ENCODE measurements around the gene CCDC39. TPM values are rescaled to one million over a fixed set of nuclear protein-coding genes. Genes with fewer than 3 reads are reported as not detected.
"Not testable (repeated sequence)": the region's sequence is repeated elsewhere in the genome, so short reads cannot be mapped to it uniquely, and the experiment has no call there.

The CCDC39 gene
- polyA plus RNA-seq, 4 donors = 0.09 TPM; not detected in 3

- H3K27ac ChIP-seq (ENCODE audit: low read depth in 1 of 3, low read length in 2 of 3); H3K9me3 ChIP-seq (ENCODE audit: control insufficient read depth in 2 of 2, insufficient read depth in 1 of 2, low read depth in 1 of 2, low read length in 1 of 2); H3K36me3 ChIP-seq (ENCODE audit: control insufficient read depth in 3 of 3, insufficient read depth in 2 of 3, low read depth in 1 of 3, low read length in 3 of 3); H3K4me1 ChIP-seq (ENCODE audit: control insufficient read depth in 3 of 3, insufficient read depth in 2 of 3, low read depth in 1 of 3, low read length in 2 of 3); FAIRE-seq; DNase-seq; H3K4me3 ChIP-seq (ENCODE audit: low read depth in 1 of 3, low read length in 3 of 3): not testable (repeated sequence)
- WGBS, 3 donors = 88 to 96% (median 88%) methylated on average over 7 of the region's 7 CpGs
- H3K27me3 ChIP-seq (ENCODE audit: control insufficient read depth in 3 of 3, insufficient read depth in 3 of 3, low read length in 3 of 3) = peaks cover 0 to 11% (median 4%) of the 10 kb centered on the region in 3 donors
Measured at GRCh38 chr3:180593631-180594030, 85.7 kb downstream of the CCDC39 start.

- DNase-seq (no peak), FAIRE-seq (no peak)
- no peaks in the 10 kb centered on the region for H3K9me3 ChIP-seq (ENCODE audit: control insufficient read depth in 2 of 2, insufficient read depth in 1 of 2, low read depth in 1 of 2, low read length in 1 of 2)
- no peak overlapping the region for H3K4me3 ChIP-seq (ENCODE audit: low read depth in 1 of 3, low read length in 3 of 3)
- WGBS, 3 donors = 90 to 91% (median 91%) methylated on average over 23 of the region's 23 CpGs
- H3K27me3 ChIP-seq (ENCODE audit: control insufficient read depth in 3 of 3, insufficient read depth in 3 of 3, low read length in 3 of 3) = peaks cover 0 to 6% (median 2%) of the 10 kb centered on the region in 3 donors
- no peaks in the 10 kb centered on the region for H3K36me3 ChIP-seq (ENCODE audit: control insufficient read depth in 3 of 3, insufficient read depth in 2 of 3, low read depth in 1 of 3, low read length in 3 of 3)
- H3K27ac ChIP-seq (ENCODE audit: low read depth in 1 of 3, low read length in 2 of 3) = no peak overlapping the region
- H3K4me1 ChIP-seq (ENCODE audit: control insufficient read depth in 3 of 3, insufficient read depth in 2 of 3, low read depth in 1 of 3, low read length in 2 of 3) = no peaks in the 10 kb centered on the region
Measured at GRCh38 chr3:180590396-180590795, 88.9 kb downstream of the CCDC39 start.

GRCh38 chr3:180580934-180581333 lies 98.4 kb downstream of the CCDC39 start:
- Histone ChIP-seq H3K4me1 (ENCODE audit: control insufficient read depth in 3 of 3, insufficient read depth in 2 of 3, low read depth in 1 of 3, low read length in 2 of 3) (no peaks in the 10 kb centered on the region), H3K4me3 (ENCODE audit: low read depth in 1 of 3, low read length in 3 of 3) (no peak overlapping the region), H3K36me3 (ENCODE audit: control insufficient read depth in 3 of 3, insufficient read depth in 2 of 3, low read depth in 1 of 3, low read length in 3 of 3) (no peaks in the 10 kb centered on the region), H3K27me3 (ENCODE audit: control insufficient read depth in 3 of 3, insufficient read depth in 3 of 3, low read length in 3 of 3) (peaks cover 0 to 2% (median 0%) of the 10 kb centered on the region in 3 donors), H3K9me3 (ENCODE audit: control insufficient read depth in 2 of 2, insufficient read depth in 1 of 2, low read depth in 1 of 2, low read length in 1 of 2) (no peaks in the 10 kb centered on the region), H3K27ac (ENCODE audit: low read depth in 1 of 3, low read length in 2 of 3) (no peak overlapping the region)
- FAIRE-seq (no peak), DNase-seq (no peak)
- 67 to 77% (median 71%) methylated on average over 1 of the region's 1 CpG for WGBS, 3 donors

- DNase-seq (no peak), FAIRE-seq (no peak)
- no peaks in the 10 kb centered on the region for H3K4me1 ChIP-seq (ENCODE audit: control insufficient read depth in 3 of 3, insufficient read depth in 2 of 3, low read depth in 1 of 3, low read length in 2 of 3)
- H3K27ac ChIP-seq (ENCODE audit: low read depth in 1 of 3, low read length in 2 of 3) = no peak overlapping the region
- no peaks in the 10 kb centered on the region for H3K9me3 ChIP-seq (ENCODE audit: control insufficient read depth in 2 of 2, insufficient read depth in 1 of 2, low read depth in 1 of 2, low read length in 1 of 2)
- WGBS, 3 donors = 76 to 80% (median 79%) methylated on average over 3 of the region's 3 CpGs
- no peaks in the 10 kb centered on the region for H3K36me3 ChIP-seq (ENCODE audit: control insufficient read depth in 3 of 3, insufficient read depth in 2 of 3, low read depth in 1 of 3, low read length in 3 of 3)
- H3K27me3 ChIP-seq (ENCODE audit: control insufficient read depth in 3 of 3, insufficient read depth in 3 of 3, low read length in 3 of 3) = no peaks in the 10 kb centered on the region
- H3K4me3 ChIP-seq (ENCODE audit: low read depth in 1 of 3, low read length in 3 of 3) = no peak overlapping the region
Measured at GRCh38 chr3:180575571-180575970, 103.7 kb downstream of the CCDC39 start.

- H3K9me3 ChIP-seq (ENCODE audit: control insufficient read depth in 2 of 2, insufficient read depth in 1 of 2, low read depth in 1 of 2, low read length in 1 of 2) = no peaks in the 10 kb centered on the region
- H3K27ac ChIP-seq (ENCODE audit: low read depth in 1 of 3, low read length in 2 of 3) = no peak overlapping the region
- H3K27me3 ChIP-seq (ENCODE audit: control insufficient read depth in 3 of 3, insufficient read depth in 3 of 3, low read length in 3 of 3) = no peaks in the 10 kb centered on the region
- no peak overlapping the region for H3K4me3 ChIP-seq (ENCODE audit: low read depth in 1 of 3, low read length in 3 of 3)
- no peaks in the 10 kb centered on the region for H3K4me1 ChIP-seq (ENCODE audit: control insufficient read depth in 3 of 3, insufficient read depth in 2 of 3, low read depth in 1 of 3, low read length in 2 of 3)
- FAIRE-seq (no peak), DNase-seq (no peak)
- 71 to 74% (median 71%) methylated on average over 6 of the region's 6 CpGs for WGBS, 3 donors
- no peaks in the 10 kb centered on the region for H3K36me3 ChIP-seq (ENCODE audit: control insufficient read depth in 3 of 3, insufficient read depth in 2 of 3, low read depth in 1 of 3, low read length in 3 of 3)
Measured at GRCh38 chr3:180571831-180572598, 107.3 kb downstream of the CCDC39 start.

GRCh38 chr3:180570238-180570637 lies 109.1 kb downstream of the CCDC39 start:
- 66 to 71% (median 68%) methylated on average over 4 of the region's 4 CpGs for WGBS, 3 donors
- Histone ChIP-seq H3K27me3 (ENCODE audit: control insufficient read depth in 3 of 3, insufficient read depth in 3 of 3, low read length in 3 of 3) (no peaks in the 10 kb centered on the region), H3K9me3 (ENCODE audit: control insufficient read depth in 2 of 2, insufficient read depth in 1 of 2, low read depth in 1 of 2, low read length in 1 of 2) (no peaks in the 10 kb centered on the region), H3K36me3 (ENCODE audit: control insufficient read depth in 3 of 3, insufficient read depth in 2 of 3, low read depth in 1 of 3, low read length in 3 of 3) (no peaks in the 10 kb centered on the region), H3K4me3 (ENCODE audit: low read depth in 1 of 3, low read length in 3 of 3) (no peak overlapping the region), H3K27ac (ENCODE audit: low read depth in 1 of 3, low read length in 2 of 3) (no peak overlapping the region), H3K4me1 (ENCODE audit: control insufficient read depth in 3 of 3, insufficient read depth in 2 of 3, low read depth in 1 of 3, low read length in 2 of 3) (no peaks in the 10 kb centered on the region)
- DNase-seq (no peak), FAIRE-seq (no peak)

- no peak for DNase-seq
- no peak for FAIRE-seq
- 66 to 76% (median 76%) methylated on average over 2 of the region's 2 CpGs for WGBS, 3 donors
Measured at GRCh38 chr3:180564676-180565075, 114.6 kb downstream of the CCDC39 start.

More at GRCh38 chr3:180564676-180565075, 114.6 kb downstream of the CCDC39 start:
- Histone ChIP-seq H3K27ac (ENCODE audit: low read depth in 1 of 3, low read length in 2 of 3) (no peak overlapping the region), H3K9me3 (ENCODE audit: control insufficient read depth in 2 of 2, insufficient read depth in 1 of 2, low read depth in 1 of 2, low read length in 1 of 2) (peaks cover 0 to 4% of the 10 kb centered on the region in 2 donors), H3K4me3 (ENCODE audit: low read depth in 1 of 3, low read length in 3 of 3) (no peak overlapping the region), H3K4me1 (ENCODE audit: control insufficient read depth in 3 of 3, insufficient read depth in 2 of 3, low read depth in 1 of 3, low read length in 2 of 3) (no peaks in the 10 kb centered on the region), H3K27me3 (ENCODE audit: control insufficient read depth in 3 of 3, insufficient read depth in 3 of 3, low read length in 3 of 3) (no peaks in the 10 kb centered on the region), H3K36me3 (ENCODE audit: control insufficient read depth in 3 of 3, insufficient read depth in 2 of 3, low read depth in 1 of 3, low read length in 3 of 3) (no peaks in the 10 kb centered on the region)
